ENCODE data around the gene CPXM1.
"Not testable (repeated sequence)": the region's sequence is repeated elsewhere in the genome, so short reads cannot be mapped to it uniquely, and the experiment has no call there.

DNA sequence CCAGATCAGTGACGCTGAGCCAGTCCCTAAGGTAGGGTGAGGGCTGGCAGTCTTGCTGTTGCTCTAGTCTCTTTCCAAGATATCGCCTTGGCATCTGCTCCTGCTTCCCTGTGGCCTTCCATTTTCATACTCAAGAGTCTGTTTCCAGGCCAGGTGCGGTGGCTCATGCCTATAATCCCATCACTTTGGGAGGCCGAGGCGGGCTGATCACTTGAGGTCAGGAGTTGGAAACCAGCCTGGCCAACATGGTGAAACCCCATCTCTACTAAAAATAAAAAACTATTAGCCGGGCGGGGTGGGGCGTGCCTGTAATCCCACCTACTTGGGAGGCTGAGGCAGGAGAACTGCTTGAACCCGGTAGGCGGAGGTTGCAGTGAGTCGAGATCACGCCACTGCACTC lies 30.3 kb downstream of the CPXM1 start:
- not testable (repeated sequence) for TF ChIP-seq POLR2AphosphoS5, POLR2A (IDR thresholded peaks at IDR 0.05)

All from prostate gland (tissue), 1 donor.